ENCODE data around the gene PDIK1L.
A peak's percentile ranks its signal among the peaks of the same experiment; 100 is the strongest.

The PDIK1L gene

GRCh38 chr1:26153966-26154532, 42.4 kb downstream of the PDIK1L start:
- Histone ChIP-seq H3K36me3 (ENCODE audit: control insufficient read depth in 4 of 4, insufficient read depth in 4 of 4, low read length in 3 of 4) (no peaks in the 10 kb centered on the region), H3K4me1 (ENCODE audit: control extremely low read depth in 1 of 4, control insufficient read depth in 4 of 4, insufficient read depth in 4 of 4, low read length in 3 of 4) (peaks cover 0 to 36% (median 30%) of the 10 kb centered on the region in 4 experiments), H3K9me3 (ENCODE audit: control extremely low read depth in 1 of 5, control insufficient read depth in 4 of 5, insufficient read depth in 2 of 5, low read depth in 1 of 5, low read length in 4 of 5) (no peaks in the 10 kb centered on the region), H3K27me3 (replicated peaks in 2 of 5; ENCODE audit: control insufficient read depth in 4 of 5, insufficient read depth in 5 of 5, low read length in 4 of 5) (peaks cover 0 to 17% (median 0%) of the 10 kb centered on the region in 5 experiments), H3K4me3 (ENCODE audit: control insufficient read depth in 1 of 7, extremely low read depth in 1 of 7, insufficient read depth in 4 of 7, low read depth in 2 of 7, low read length in 6 of 7) (no peak overlapping the region), H3K27ac (ENCODE audit: insufficient read depth in 1 of 2, low read depth in 1 of 2, low read length in 2 of 2, poor library complexity in 1 of 2, severe bottlenecking in 2 of 2) (no peak overlapping the region)
- ChIA-PET POLR2A (no interaction called here), CTCF (interaction anchor here (0.9 to 5.7 kb wide), 7 partner anchors 7 to 51 kb away, joined by 3 to 56 read pairs (median 6); partner anchors contain the start of gene ZNF593)
- 100% methylated on average over 1 of the region's 5 CpGs for WGBS (ENCODE audit: insufficient coverage)
- no peak for DNase-seq

- CTCF ChIA-PET: interaction anchor here (1.2 to 5.7 kb wide), 5 partner anchors 8 to 51 kb away, joined by 6 to 56 read pairs (median 9); partner anchors contain the start of gene ZNF593
- Histone ChIP-seq H3K4me3 (ENCODE audit: control insufficient read depth in 1 of 7, extremely low read depth in 1 of 7, insufficient read depth in 4 of 7, low read depth in 2 of 7, low read length in 6 of 7) (no peak overlapping the region), H3K27me3 (replicated peaks in 2 of 5; ENCODE audit: control insufficient read depth in 4 of 5, insufficient read depth in 5 of 5, low read length in 4 of 5) (peaks cover 0 to 16% (median 0%) of the 10 kb centered on the region in 5 experiments), H3K27ac (ENCODE audit: insufficient read depth in 1 of 2, low read depth in 1 of 2, low read length in 2 of 2, poor library complexity in 1 of 2, severe bottlenecking in 2 of 2) (no peak overlapping the region), H3K36me3 (ENCODE audit: control insufficient read depth in 4 of 4, insufficient read depth in 4 of 4, low read length in 3 of 4) (no peaks in the 10 kb centered on the region), H3K9me3 (ENCODE audit: control extremely low read depth in 1 of 5, control insufficient read depth in 4 of 5, insufficient read depth in 2 of 5, low read depth in 1 of 5, low read length in 4 of 5) (no peaks in the 10 kb centered on the region), H3K4me1 (ENCODE audit: control extremely low read depth in 1 of 4, control insufficient read depth in 4 of 4, insufficient read depth in 4 of 4, low read length in 3 of 4) (peaks cover 0 to 43% (median 35%) of the 10 kb centered on the region in 4 experiments)
- no peak for DNase-seq
- POLR2A ChIA-PET: interaction anchor here (1.5 kb wide), 1 partner anchor 9 kb away, joined by 4 read pairs; no protein-coding TSS in a partner anchor
- WGBS (ENCODE audit: insufficient coverage): 47% methylated on average over 4 of the region's 9 CpGs
Observed at GRCh38 chr1:26154750-26155149, 43.1 kb downstream of the PDIK1L start.

- ChIA-PET CTCF (interaction anchor here (0.8 to 5.7 kb wide), 10 partner anchors 8 to 78 kb away, joined by 3 to 56 read pairs (median 6); partner anchors contain the start of genes CEP85 and ZNF593), POLR2A (interaction anchor here (1.1 to 1.5 kb wide), 2 partner anchors 10 kb away, joined by 4 read pairs; no protein-coding TSS in a partner anchor)
Observed at GRCh38 chr1:26155370-26156284, 44.0 kb downstream of the PDIK1L start.

GRCh38 chr1:26156285-26157038, 44.8 kb downstream of the PDIK1L start:
- Histone ChIP-seq H3K9me3 (ENCODE audit: control extremely low read depth in 1 of 5, control insufficient read depth in 4 of 5, insufficient read depth in 2 of 5, low read depth in 1 of 5, low read length in 4 of 5) (no peaks in the 10 kb centered on the region), H3K4me1 (ENCODE audit: control extremely low read depth in 1 of 4, control insufficient read depth in 4 of 4, insufficient read depth in 4 of 4, low read length in 3 of 4) (peaks cover 0 to 52% (median 44%) of the 10 kb centered on the region in 4 experiments), H3K27ac (ENCODE audit: insufficient read depth in 1 of 2, low read depth in 1 of 2, low read length in 2 of 2, poor library complexity in 1 of 2, severe bottlenecking in 2 of 2) (no peak overlapping the region), H3K4me3 (ENCODE audit: control insufficient read depth in 1 of 7, extremely low read depth in 1 of 7, insufficient read depth in 4 of 7, low read depth in 2 of 7, low read length in 6 of 7) (peak overlapping the region in 4 of 7 experiments; percentile 4 to 49 (median 12)), H3K36me3 (ENCODE audit: control insufficient read depth in 4 of 4, insufficient read depth in 4 of 4, low read length in 3 of 4) (no peaks in the 10 kb centered on the region), H3K27me3 (replicated peaks in 2 of 5; ENCODE audit: control insufficient read depth in 4 of 5, insufficient read depth in 5 of 5, low read length in 4 of 5) (peaks cover 0 to 28% (median 6%) of the 10 kb centered on the region in 5 experiments)
- 16% methylated on average over 8 of the region's 12 CpGs for WGBS (ENCODE audit: insufficient coverage)
- ChIA-PET CTCF (interaction anchor here (0.7 to 5.7 kb wide), 14 partner anchors 10 to 260 kb away, joined by 3 to 56 read pairs (median 4); partner anchors contain the start of genes CEP85 and ZNF593), POLR2A (interaction anchor here (0.5 to 1.1 kb wide), 4 partner anchors 9 to 185 kb away, joined by 3 to 6 read pairs (median 4); no protein-coding TSS in a partner anchor)
- DNase-seq: peak in 2 of 3 donors; percentile 57 to 74

More at GRCh38 chr1:26155370-26156284, 44.0 kb downstream of the PDIK1L start:
- no peak for DNase-seq
- Histone ChIP-seq H3K4me1 (ENCODE audit: control extremely low read depth in 1 of 4, control insufficient read depth in 4 of 4, insufficient read depth in 4 of 4, low read length in 3 of 4) (peaks cover 0 to 44% (median 35%) of the 10 kb centered on the region in 4 experiments), H3K4me3 (ENCODE audit: control insufficient read depth in 1 of 7, extremely low read depth in 1 of 7, insufficient read depth in 4 of 7, low read depth in 2 of 7, low read length in 6 of 7) (peak overlapping the region in 2 of 7 experiments; percentile 6 to 11), H3K36me3 (ENCODE audit: control insufficient read depth in 4 of 4, insufficient read depth in 4 of 4, low read length in 3 of 4) (no peaks in the 10 kb centered on the region), H3K9me3 (ENCODE audit: control extremely low read depth in 1 of 5, control insufficient read depth in 4 of 5, insufficient read depth in 2 of 5, low read depth in 1 of 5, low read length in 4 of 5) (no peaks in the 10 kb centered on the region), H3K27ac (ENCODE audit: insufficient read depth in 1 of 2, low read depth in 1 of 2, low read length in 2 of 2, poor library complexity in 1 of 2, severe bottlenecking in 2 of 2) (no peak overlapping the region), H3K27me3 (replicated peaks in 2 of 5; ENCODE audit: control insufficient read depth in 4 of 5, insufficient read depth in 5 of 5, low read length in 4 of 5) (peaks cover 0 to 19% (median 0%) of the 10 kb centered on the region in 5 experiments)
- WGBS (ENCODE audit: insufficient coverage): 54% methylated on average over 16 of the region's 21 CpGs

GRCh38 chr1:26158271-26158907, 46.8 kb downstream of the PDIK1L start:
- WGBS (ENCODE audit: insufficient coverage): 87% methylated on average over 5 of the region's 5 CpGs
- no peaks in the 10 kb centered on the region for H3K9me3 ChIP-seq (ENCODE audit: control extremely low read depth in 1 of 5, control insufficient read depth in 4 of 5, insufficient read depth in 2 of 5, low read depth in 1 of 5, low read length in 4 of 5)
- no peak for DNase-seq
- no peak overlapping the region for H3K4me3 ChIP-seq (ENCODE audit: control insufficient read depth in 1 of 7, extremely low read depth in 1 of 7, insufficient read depth in 4 of 7, low read depth in 2 of 7, low read length in 6 of 7)
- no peak overlapping the region for H3K27ac ChIP-seq (ENCODE audit: insufficient read depth in 1 of 2, low read depth in 1 of 2, low read length in 2 of 2, poor library complexity in 1 of 2, severe bottlenecking in 2 of 2)
- H3K27me3 ChIP-seq (replicated peaks in 2 of 5; ENCODE audit: control insufficient read depth in 4 of 5, insufficient read depth in 5 of 5, low read length in 4 of 5): peaks cover 0 to 38% (median 14%) of the 10 kb centered on the region in 5 experiments
- ChIA-PET POLR2A (interaction anchor here (1.1 kb wide), 1 partner anchor 11 kb away, joined by 3 read pairs; the partner anchor contains the start of gene ZNF593), CTCF (interaction anchor here (2.3 to 5.7 kb wide), 2 partner anchors 12 to 56 kb away, joined by 9 to 56 read pairs; no protein-coding TSS in a partner anchor)
- no peaks in the 10 kb centered on the region for H3K36me3 ChIP-seq (ENCODE audit: control insufficient read depth in 4 of 4, insufficient read depth in 4 of 4, low read length in 3 of 4)
- H3K4me1 ChIP-seq (ENCODE audit: control extremely low read depth in 1 of 4, control insufficient read depth in 4 of 4, insufficient read depth in 4 of 4, low read length in 3 of 4): peaks cover 0 to 61% (median 52%) of the 10 kb centered on the region in 4 experiments
